Activated naive CD8-positive, alpha-beta T cell treated with anti-CD3 and anti-CD28 coated beads for 36 hours (primary cell): Measurements from ENCODE around the gene POLR2H. TPM values are rescaled to one million over a fixed set of nuclear protein-coding genes. Genes with fewer than 3 reads are reported as not detected.

Source experiments
- DNase-seq: peaks from one replicate; pipeline ENCODE4 v3.0.0; 2021
- H3K27ac Mint-ChIP-seq: one replicate; pipeline ENCODE4 v1.8.0; 2022; ENCODE audit warnings: mild to moderate bottlenecking, moderate library complexity, mixed read lengths
- H3K27me3 Mint-ChIP-seq: one replicate; pipeline ENCODE4 v1.8.0; 2022; ENCODE audit warnings: mild to moderate bottlenecking, mixed read lengths
- H3K36me3 Mint-ChIP-seq: one replicate; pipeline ENCODE4 v1.8.0; 2021; ENCODE audit warnings: mild to moderate bottlenecking, mixed read lengths
- H3K4me1 Mint-ChIP-seq: one replicate; pipeline ENCODE4 v1.8.0; 2021; ENCODE audit warnings: mixed read lengths
- H3K4me3 Mint-ChIP-seq: one replicate; pipeline ENCODE4 v1.8.0; 2022; ENCODE audit warnings: mild to moderate bottlenecking, moderate library complexity, mixed read lengths
- H3K9me3 Mint-ChIP-seq: one replicate; pipeline ENCODE4 v1.8.0; 2022; ENCODE audit warnings: mixed read lengths
- total RNA-seq, 2 experiments: library from RNA; stranded (reverse); gene quantifications; one replicate each; pipeline ENCODE4 v1.2.3, GENCODE V29; 2021

The POLR2H gene
- total RNA-seq, 2 experiments from 2014 or later: 175 to 177 TPM

GRCh38 chr3:184399410-184399809, 37.9 kb downstream of the POLR2H start:
- peaks cover 26% of the 10 kb centered on the region for H3K27me3 Mint-ChIP-seq
- no peaks in the 10 kb centered on the region for H3K4me1 Mint-ChIP-seq
- no peaks in the 10 kb centered on the region for H3K36me3 Mint-ChIP-seq
- no peak overlapping the region for H3K4me3 Mint-ChIP-seq
- H3K9me3 Mint-ChIP-seq: no peaks in the 10 kb centered on the region
- DNase-seq: no peak
- H3K27ac Mint-ChIP-seq: no peak overlapping the region

GRCh38 chr3:184405075-184406030, 43.8 kb downstream of the POLR2H start:
- DNase-seq: no peak
- Mint-ChIP-seq H3K27me3 (peaks cover 11% of the 10 kb centered on the region), H3K4me3 (no peak overlapping the region), H3K36me3 (no peaks in the 10 kb centered on the region), H3K9me3 (no peaks in the 10 kb centered on the region), H3K27ac (no peak overlapping the region), H3K4me1 (no peaks in the 10 kb centered on the region)

GRCh38 chr3:184409331-184409926, 47.9 kb downstream of the POLR2H start:
- no peaks in the 10 kb centered on the region for H3K4me1 Mint-ChIP-seq
- H3K4me3 Mint-ChIP-seq: no peak overlapping the region
- H3K36me3 Mint-ChIP-seq: no peaks in the 10 kb centered on the region
- no peaks in the 10 kb centered on the region for H3K27me3 Mint-ChIP-seq
- H3K9me3 Mint-ChIP-seq: no peaks in the 10 kb centered on the region
- DNase-seq: no peak
- no peak overlapping the region for H3K27ac Mint-ChIP-seq

GRCh38 chr3:184409946-184410500, 48.5 kb downstream of the POLR2H start:
- Mint-ChIP-seq H3K27me3 (no peaks in the 10 kb centered on the region), H3K4me3 (no peak overlapping the region), H3K9me3 (no peaks in the 10 kb centered on the region), H3K36me3 (no peaks in the 10 kb centered on the region), H3K4me1 (no peaks in the 10 kb centered on the region), H3K27ac (no peak overlapping the region)
- no peak for DNase-seq

GRCh38 chr3:184414418-184415202, 53.1 kb downstream of the POLR2H start:
- Mint-ChIP-seq H3K4me3 (no peak overlapping the region), H3K9me3 (no peaks in the 10 kb centered on the region), H3K4me1 (no peaks in the 10 kb centered on the region), H3K36me3 (no peaks in the 10 kb centered on the region), H3K27ac (no peak overlapping the region), H3K27me3 (no peaks in the 10 kb centered on the region)
- no peak for DNase-seq

- no peaks in the 10 kb centered on the region for H3K36me3 Mint-ChIP-seq
- no peaks in the 10 kb centered on the region for H3K27me3 Mint-ChIP-seq
- H3K4me3 Mint-ChIP-seq: no peak overlapping the region
- no peaks in the 10 kb centered on the region for H3K9me3 Mint-ChIP-seq
- H3K4me1 Mint-ChIP-seq: no peaks in the 10 kb centered on the region
- H3K27ac Mint-ChIP-seq: no peak overlapping the region
- DNase-seq: no peak
Observed at GRCh38 chr3:184415203-184415490, 53.6 kb downstream of the POLR2H start.

GRCh38 chr3:184417619-184418327, 56.3 kb downstream of the POLR2H start:
- H3K36me3 Mint-ChIP-seq: no peaks in the 10 kb centered on the region
- no peak overlapping the region for H3K4me3 Mint-ChIP-seq
- no peaks in the 10 kb centered on the region for H3K9me3 Mint-ChIP-seq
- peak; percentile 71 for DNase-seq
- H3K27me3 Mint-ChIP-seq: no peaks in the 10 kb centered on the region
- H3K4me1 Mint-ChIP-seq: no peaks in the 10 kb centered on the region
- no peak overlapping the region for H3K27ac Mint-ChIP-seq

Other genes starting within 250 kb of the POLR2H start
- gene EIF2B5, start 226.4 kb upstream of the POLR2H start, total RNA-seq: 10 to 100 TPM; 73.2 to 74.4 TPM
- 10 to 100 TPM; 22.9 to 25.2 TPM for gene DVL3, start 206.3 kb upstream of the POLR2H start, total RNA-seq
- gene AP2M1, start 186.9 kb upstream of the POLR2H start, total RNA-seq: 100 to 1,000 TPM; 209 to 219 TPM
- 10 to 100 TPM; 57.2 to 58.7 TPM for gene ABCF3, start 175.5 kb upstream of the POLR2H start, total RNA-seq
- gene VWA5B2, start 132.1 kb upstream of the POLR2H start, total RNA-seq: not detected
- gene ALG3, start 112.7 kb upstream of the POLR2H start, total RNA-seq: 10 to 100 TPM; 52.3 to 54.9 TPM
- 10 to 100 TPM; 10.2 to 10.9 TPM for gene EEF1AKMT4, start 112.0 kb upstream of the POLR2H start, total RNA-seq
- gene CAMK2N2, start 100.2 kb upstream of the POLR2H start, total RNA-seq: not detected
- gene ECE2, start 85.7 kb upstream of the POLR2H start, total RNA-seq: not detected
- 100 to 1,000 TPM; 257 to 282 TPM for gene PSMD2, start 62.5 kb upstream of the POLR2H start, total RNA-seq
- 100 to 1,000 TPM; 644 to 660 TPM for gene EIF4G1, start 47.1 kb upstream of the POLR2H start, total RNA-seq
- 1 to 10 TPM; 2.1 to 3.4 TPM for gene FAM131A, start 24.1 kb upstream of the POLR2H start, total RNA-seq
- gene CLCN2, start 105 bp upstream of the POLR2H start, total RNA-seq: 1 to 10 TPM; 5.0 to 6.8 TPM
- gene THPO, start 16.5 kb downstream of the POLR2H start, total RNA-seq: not detected
- not detected for gene CHRD, start 18.3 kb downstream of the POLR2H start, total RNA-seq
- gene EPHB3, start 200.1 kb downstream of the POLR2H start, total RNA-seq: under 1 TPM; 0.04 to 0.16 TPM